SW480 (cell line): ENCODE measurements around the gene OPCML.

Experiments
- DNase-seq: peaks from one replicate; pipeline ENCODE4 v3.0.0-alpha.2; 2016; ENCODE audit warnings: low spot score

OPCML gene

GRCh38 chr11:132982772-132983640 lies 549.3 kb downstream of the OPCML start:
- DNase-seq: no peak

- DNase-seq: no peak
Observed at GRCh38 chr11:132981131-132981956, 551.0 kb downstream of the OPCML start.

GRCh38 chr11:132980670-132981069 lies 551.6 kb downstream of the OPCML start:
- no peak for DNase-seq

DNA sequence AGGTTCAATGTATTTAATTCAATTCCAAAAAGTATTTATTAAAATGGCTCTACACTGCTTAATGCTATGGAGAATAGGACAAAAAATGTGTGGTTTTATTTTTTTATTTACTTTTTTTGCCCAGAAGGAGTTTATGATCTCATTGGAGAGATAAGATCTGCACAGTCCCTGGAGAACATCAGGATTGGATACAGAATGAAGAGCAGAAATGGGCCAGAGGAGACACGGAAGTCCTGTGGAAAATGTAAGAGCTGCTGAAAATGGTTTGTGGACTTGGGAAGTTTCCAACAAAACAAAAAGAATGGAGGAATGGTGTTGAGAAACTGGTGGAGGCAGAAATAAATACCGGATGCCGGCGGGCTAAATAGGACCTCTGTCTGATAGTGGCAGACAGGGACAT lies 554.6 kb downstream of the OPCML start:
- no peak for DNase-seq

GRCh38 chr11:132977241-132977640 lies 555.1 kb downstream of the OPCML start:
- DNase-seq: no peak

- DNase-seq: no peak
Observed at GRCh38 chr11:132976115-132976514, 556.2 kb downstream of the OPCML start.

GRCh38 chr11:132973686-132974085 lies 558.6 kb downstream of the OPCML start:
- no peak for DNase-seq

DNA sequence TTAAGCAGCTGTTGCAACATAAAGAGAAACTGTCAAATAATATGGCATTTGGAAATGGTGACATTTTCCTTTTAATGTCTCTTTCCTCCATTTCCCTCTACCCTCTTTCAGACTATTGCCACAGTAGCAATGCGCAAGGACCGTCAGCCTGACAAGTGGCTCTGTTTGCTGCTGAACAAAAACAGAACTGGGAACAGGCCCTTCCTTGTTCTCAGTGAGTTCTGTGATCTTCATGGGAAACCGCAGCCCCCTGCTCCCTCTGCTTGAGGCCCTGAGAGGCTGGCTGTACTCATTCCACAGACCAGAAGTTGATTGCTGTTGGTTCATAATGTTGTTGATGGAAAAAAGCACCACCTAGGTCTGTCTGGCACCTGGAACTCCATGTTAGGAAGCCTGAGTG lies 559.7 kb downstream of the OPCML start:
- no peak for DNase-seq

DNA sequence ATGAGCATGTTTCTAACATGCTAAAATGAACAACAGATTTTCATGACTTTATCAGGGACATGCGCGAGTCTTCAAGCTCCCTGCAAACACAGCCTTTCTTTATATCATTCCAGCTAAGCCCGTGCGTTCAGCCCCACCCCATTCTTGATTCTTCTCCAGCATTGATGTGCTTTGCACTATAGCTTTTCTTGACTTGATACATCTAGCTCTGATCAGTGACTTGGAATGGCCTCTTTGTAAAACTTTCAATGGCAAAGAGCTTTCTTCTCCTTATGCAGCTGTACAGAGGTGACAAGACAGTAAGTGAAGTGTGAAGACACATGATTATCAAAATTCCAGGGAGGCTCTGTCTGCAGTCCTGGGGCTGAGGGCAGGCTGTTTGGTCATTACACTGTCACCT lies 561.0 kb downstream of the OPCML start:
- no peak for DNase-seq

DNA sequence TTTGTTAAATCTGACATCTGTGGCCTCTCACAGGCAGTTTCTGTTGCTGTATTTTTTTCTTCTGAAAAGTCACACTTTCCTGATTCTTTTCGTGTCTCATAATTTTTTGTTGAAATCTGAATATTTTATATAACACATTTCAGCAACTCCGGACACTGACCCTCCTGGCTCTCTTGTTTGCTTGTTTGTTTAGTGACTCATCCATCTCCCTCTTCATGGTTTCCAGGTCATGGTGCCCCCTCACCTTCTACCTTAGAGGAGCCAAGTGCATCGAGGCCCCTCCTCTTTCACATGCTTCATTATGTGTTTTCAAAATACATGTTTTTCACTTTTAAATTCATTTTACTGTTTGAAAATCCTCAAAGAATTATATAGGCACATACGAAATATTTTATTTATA lies 562.4 kb downstream of the OPCML start:
- DNase-seq: no peak

- DNase-seq: no peak
Observed at GRCh38 chr11:132962041-132962440, 570.3 kb downstream of the OPCML start.

DNA sequence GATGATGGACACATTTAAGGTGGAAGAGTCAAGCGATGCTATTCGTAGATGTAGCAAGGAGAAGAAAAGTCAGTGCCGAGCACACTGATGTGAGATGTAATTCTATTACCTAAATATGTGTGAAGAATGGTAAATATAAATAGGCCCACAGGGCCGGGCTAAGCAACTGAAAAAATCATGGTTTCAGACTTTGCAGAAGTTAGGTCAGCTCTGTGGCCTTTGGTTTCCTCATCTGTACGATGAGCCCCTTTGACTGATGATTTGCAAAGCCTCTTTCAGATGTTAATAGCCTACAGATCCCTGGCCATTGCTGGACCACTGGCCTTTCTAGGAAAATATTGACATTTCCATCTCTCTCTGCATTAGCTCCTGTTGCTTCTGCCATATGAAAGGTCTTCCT lies 570.8 kb downstream of the OPCML start:
- no peak for DNase-seq

- no peak for DNase-seq
Observed at GRCh38 chr11:132960273-132961078, 571.8 kb downstream of the OPCML start.

DNA sequence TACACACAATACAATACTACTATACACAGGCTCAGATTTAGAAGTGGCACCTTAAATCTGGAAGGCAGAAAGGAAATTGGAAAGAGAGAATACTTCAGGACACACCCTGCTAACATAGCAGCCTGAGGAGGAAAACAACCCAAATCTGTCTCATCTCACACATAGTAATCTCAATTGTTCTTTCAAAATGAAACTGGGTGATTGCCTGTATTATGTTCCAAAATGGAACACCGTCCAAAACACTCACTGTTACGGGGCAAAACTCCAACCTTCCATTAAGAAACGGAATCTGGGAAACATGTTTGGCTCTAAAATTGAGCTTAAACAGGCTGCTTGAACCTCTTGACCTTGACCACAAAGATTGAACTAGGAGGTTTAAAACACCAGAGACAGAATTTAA lies 572.6 kb downstream of the OPCML start:
- DNase-seq: no peak

GRCh38 chr11:132957881-132958280 lies 574.4 kb downstream of the OPCML start:
- no peak for DNase-seq

DNA sequence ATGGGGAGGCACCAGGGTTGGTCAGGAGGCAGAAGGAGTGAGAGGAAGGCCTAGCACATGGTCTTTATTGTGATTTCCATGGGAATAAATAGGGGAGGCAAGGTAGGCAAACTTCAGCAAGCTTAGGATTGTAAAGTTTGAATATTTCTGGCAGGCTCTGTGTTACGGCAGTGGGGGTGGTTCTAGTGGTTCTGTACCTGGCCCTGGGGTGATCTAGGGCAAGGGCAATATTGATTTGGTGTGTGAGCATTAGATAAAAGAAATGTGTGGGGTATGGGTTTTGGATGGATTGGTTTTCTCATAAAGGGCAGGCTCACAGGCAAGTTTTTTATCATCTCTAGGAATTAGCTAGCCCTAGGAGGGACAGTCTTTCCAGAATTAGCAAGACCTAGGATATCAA lies 584.0 kb downstream of the OPCML start:
- no peak for DNase-seq

DNA sequence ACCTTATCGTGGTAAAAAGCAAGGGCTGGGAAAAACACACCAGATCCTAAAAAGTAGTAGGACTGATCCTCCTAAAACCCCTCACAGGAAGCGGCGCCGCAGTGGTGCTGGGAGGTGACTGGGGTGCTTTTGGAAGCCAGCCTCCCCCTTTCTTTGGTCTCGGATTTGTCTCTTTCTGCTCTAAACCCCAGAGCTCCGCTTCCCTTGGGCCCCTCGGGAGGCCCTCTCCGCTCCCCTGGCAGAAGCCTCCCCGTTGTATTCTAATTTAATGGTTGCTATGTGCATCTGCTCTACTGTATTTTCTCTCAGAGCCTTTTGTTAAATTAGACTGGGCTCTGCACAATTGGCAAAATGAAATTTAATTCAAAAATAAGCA lies 587.7 kb downstream of the OPCML start:
- no peak for DNase-seq

DNA sequence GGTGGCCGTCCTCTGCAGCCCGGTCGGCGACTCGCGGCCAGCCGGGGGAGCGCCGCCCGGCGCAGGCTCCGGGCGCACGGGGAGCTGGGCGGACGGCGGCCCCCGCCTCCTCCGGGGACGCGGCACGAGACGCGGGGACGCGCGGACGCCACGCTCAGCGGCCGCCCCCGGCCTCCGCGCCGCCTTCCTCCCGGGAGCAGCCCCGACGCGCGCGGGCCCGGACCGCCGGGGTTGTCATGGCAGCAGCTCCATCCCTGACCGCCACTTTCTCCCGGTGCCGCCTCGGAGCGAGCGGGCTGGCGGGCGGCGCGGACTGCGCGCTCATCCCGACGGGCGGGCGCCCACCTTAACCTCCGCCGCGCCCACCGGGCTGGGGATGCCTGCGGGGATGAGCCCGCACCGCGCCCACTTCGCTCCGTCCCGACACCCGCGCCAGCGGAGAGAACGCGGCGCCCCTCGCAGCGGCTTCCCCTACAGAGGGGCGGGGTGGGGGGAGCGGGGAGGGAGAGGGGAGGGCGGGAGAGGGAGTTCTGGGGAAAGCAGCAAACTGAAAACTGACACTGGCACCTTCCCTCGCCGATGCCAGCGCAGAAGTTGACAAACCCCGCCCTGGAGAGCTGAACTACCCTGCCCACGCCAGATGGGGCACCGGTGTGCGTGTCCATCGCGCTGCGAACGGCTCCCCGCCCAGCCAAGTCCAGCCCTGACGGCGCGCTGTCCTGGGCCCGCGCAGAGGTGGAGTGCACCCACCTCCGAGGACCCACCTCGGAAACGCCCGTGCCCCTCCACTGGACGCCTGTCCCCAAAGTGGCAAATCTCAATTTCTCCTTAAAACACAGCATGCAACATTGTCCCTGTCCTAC lies 588.4 kb downstream of the OPCML start:
- no peak for DNase-seq

DNA sequence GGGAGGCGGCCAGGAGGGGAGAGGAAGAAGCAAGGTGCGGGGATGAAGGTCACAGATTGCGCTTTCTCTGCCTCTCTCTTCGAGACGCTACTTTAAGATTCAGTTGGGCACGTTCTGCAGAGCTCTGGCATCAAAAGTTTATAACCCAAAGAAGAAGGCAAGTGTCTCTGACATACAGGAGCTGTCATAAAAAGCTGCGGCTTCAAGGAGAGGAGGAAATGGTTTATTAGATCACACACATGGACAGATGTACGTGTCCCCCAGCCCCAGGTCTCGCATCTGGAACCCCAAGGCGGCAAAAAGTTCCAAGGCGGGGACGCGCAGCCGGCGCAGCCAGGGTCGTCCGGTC lies 589.0 kb downstream of the OPCML start:
- DNase-seq: no peak

DNA sequence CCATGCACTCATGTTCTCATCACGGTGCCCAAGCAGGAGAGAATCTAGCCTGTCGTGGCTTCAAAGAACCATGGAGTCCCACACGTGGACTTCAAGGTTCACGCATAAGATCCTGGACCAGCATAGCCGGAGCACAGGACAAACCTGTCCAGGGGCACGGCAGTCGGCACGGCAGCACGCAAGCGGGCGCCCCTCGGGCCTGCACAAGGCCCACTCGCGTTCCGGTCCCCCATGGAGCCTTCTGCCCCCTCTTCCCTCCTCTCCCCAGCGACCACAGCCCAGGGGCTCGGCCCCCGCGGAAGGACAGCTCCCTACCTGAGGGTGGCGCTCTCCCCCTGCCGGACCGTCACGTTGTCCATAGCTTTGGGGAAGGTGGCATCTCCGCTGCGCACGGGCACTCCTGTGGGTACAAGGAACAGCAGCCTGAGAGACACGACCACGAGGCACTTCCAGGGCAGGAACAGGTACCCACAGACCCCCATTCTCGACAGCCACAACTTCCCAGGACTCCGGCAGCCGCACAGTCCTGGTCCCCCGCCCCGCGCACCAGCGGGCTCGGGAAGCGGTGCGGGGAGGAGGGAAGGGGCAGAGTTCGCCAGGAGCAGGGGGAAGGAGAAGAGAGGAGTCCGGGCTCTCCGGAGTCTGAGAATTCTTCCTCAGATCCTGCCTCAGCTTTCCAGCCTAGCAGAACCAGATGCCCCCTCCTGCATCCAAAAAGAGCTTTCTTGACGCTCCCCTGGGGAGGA lies 589.5 kb downstream of the OPCML start:
- DNase-seq: no peak

DNA sequence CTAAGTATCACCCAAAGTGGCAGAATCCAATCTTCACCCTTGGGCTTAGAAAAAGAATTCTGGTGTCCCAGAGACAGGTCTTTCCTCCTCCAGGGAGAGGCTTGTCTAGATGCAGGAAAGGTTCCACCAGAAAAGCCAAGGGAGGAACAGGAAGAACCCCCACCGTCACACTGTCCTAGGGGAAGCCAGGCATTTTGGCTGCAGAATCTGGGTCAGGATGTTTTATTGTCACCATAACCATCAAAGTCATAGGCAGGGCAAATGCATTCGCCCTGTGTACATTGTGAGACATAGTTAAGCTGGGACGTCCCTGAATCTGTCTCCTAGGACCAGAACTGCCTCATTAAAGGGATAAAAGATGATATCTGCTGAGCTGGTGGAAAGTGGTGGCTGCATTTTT lies 590.5 kb downstream of the OPCML start:
- DNase-seq: no peak
